H1 (cell line): Measurements from ENCODE around the gene ITSN1.

ENCODE experiments used
- CHD2 ChIP-seq: IDR thresholded peaks from 2 replicates; pipeline ENCODE4 v1.6.1; 2012; ENCODE audit warnings: low read length, improper control_type of control experiment
- CTCF ChIP-seq, 3 experiments: IDR thresholded peaks; 1 replicate in 2 of 3; 2 replicates in 1 of 3; pipeline versions ENCODE4 v1.5.1 to v1.6.1; 2011; ENCODE audit warnings: low read length in 3 of 3, mild to moderate bottlenecking in 3 of 3, inconsistent platforms in 2 of 3, low read depth in 1 of 3, moderate library complexity in 1 of 3; ENCODE audit not compliant: insufficient read depth in 1 of 3; ENCODE audit errors: control extremely low read depth in 1 of 3
- FOSL1 ChIP-seq: IDR thresholded peaks from 2 replicates; pipeline ENCODE4 v1.6.1; 2011; ENCODE audit warnings: mild to moderate bottlenecking, low read depth, low read length, moderate library complexity; ENCODE audit not compliant: insufficient read depth
- PHF8 ChIP-seq: fragments of 200-600 bp; sonication (generic); conservative IDR thresholded peaks from 2 replicates; pipeline ENCODE4 v1.7.1; 2012; ENCODE audit warnings: low read depth, mild to moderate bottlenecking, inconsistent platforms, low read length, moderate library complexity
- POLR2A ChIP-seq, 2 experiments: IDR thresholded peaks; 1 replicate in 1 of 2; 2 replicates in 1 of 2; pipeline ENCODE4 v1.6.1; 2011; ENCODE audit warnings: low read depth in 2 of 2, low read length in 2 of 2, mild to moderate bottlenecking in 2 of 2; ENCODE audit errors: control extremely low read depth in 1 of 2
- POLR2AphosphoS5 ChIP-seq: IDR thresholded peaks from 2 replicates; pipeline ENCODE4 v1.6.1; 2011; ENCODE audit warnings: low read depth, low read length
- SP1 ChIP-seq: IDR thresholded peaks from 2 replicates; pipeline ENCODE4 v1.6.1; 2011; ENCODE audit warnings: low read depth, low read length
- SUZ12 ChIP-seq: fragments of 200-600 bp; sonication (generic); IDR thresholded peaks from 2 replicates; pipeline ENCODE4 v1.6.1; 2012; ENCODE audit warnings: mild to moderate bottlenecking, inconsistent platforms, low read length, moderate library complexity, mixed read lengths
- ZNF274 ChIP-seq: IDR thresholded peaks from 2 replicates; pipeline ENCODE4 v1.7.0; 2012; ENCODE audit warnings: low read length, borderline replicate concordance; ENCODE audit errors: extremely low read depth
- TF ChIP-seq, protein P1 (sequence below): IDR thresholded peaks from 2 replicates; pipeline ENCODE4 v1.6.1; 2011; ENCODE audit warnings: low read length, improper control_type of control experiment

- TF ChIP-seq SUZ12 (no peak), PHF8 (no peak), CTCF (IDR thresholded peaks at IDR 0.05; ENCODE audit: control extremely low read depth in 1 of 3, insufficient read depth in 1 of 3, low read depth in 1 of 3, low read length in 3 of 3) (peak in 1 of 3 experiments; percentile 4; a peak in 1 of 4 replicates), POLR2A (IDR thresholded peaks at IDR 0.05; ENCODE audit: control extremely low read depth in 1 of 2, low read depth in 2 of 2, low read length in 2 of 2) (no peak), FOSL1 (no peak), SP1 (no peak), POLR2AphosphoS5 (no peak), CHD2 (no peak), ZNF274 (no peak)
- TF ChIP-seq, protein P1, sequence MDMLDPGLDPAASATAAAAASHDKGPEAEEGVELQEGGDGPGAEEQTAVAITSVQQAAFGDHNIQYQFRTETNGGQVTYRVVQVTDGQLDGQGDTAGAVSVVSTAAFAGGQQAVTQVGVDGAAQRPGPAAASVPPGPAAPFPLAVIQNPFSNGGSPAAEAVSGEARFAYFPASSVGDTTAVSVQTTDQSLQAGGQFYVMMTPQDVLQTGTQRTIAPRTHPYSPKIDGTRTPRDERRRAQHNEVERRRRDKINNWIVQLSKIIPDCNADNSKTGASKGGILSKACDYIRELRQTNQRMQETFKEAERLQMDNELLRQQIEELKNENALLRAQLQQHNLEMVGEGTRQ, result no peak
Measured at GRCh38 chr21:33664135-33664534, 21.8 kb downstream of the ITSN1 start.
